ENCODE results near the gene PAPLN. TPM values are rescaled to one million over a fixed set of nuclear protein-coding genes. Genes with fewer than 3 reads are reported as not detected.

PAPLN gene
- total and polyA plus RNA-seq, 4 donors = 0.68 to 2.8 (median 1.3) TPM

- TF ChIP-seq FOXA1 (IDR thresholded peaks at IDR 0.05) = no peak
- TF ChIP-seq HNF4A (conservative IDR thresholded peaks at IDR 0.05) = no peak
Measured at GRCh38 chr14:73289729-73290128, 52.4 kb downstream of the PAPLN start (continued).

- Histone ChIP-seq H3K27ac (ENCODE audit: low read depth in 1 of 2, low read length in 2 of 2) (no peak overlapping the region), H3K9ac (ENCODE audit: low read depth in 1 of 2, low read length in 2 of 2) (no peak overlapping the region), H3K36me3 (ENCODE audit: control insufficient read depth in 4 of 4, insufficient read depth in 3 of 4, low read depth in 1 of 4, low read length in 3 of 4) (peaks cover 2 to 34% (median 19%) of the 10 kb centered on the region in 4 donors), H3K4me1 (ENCODE audit: control insufficient read depth in 4 of 4, insufficient read depth in 4 of 4, low read length in 3 of 4) (no peaks in the 10 kb centered on the region), H3K27me3 (ENCODE audit: control insufficient read depth in 4 of 4, insufficient read depth in 4 of 4, low read length in 3 of 4) (no peaks in the 10 kb centered on the region), H3K4me3 (ENCODE audit: low read depth in 1 of 3, low read length in 3 of 3) (no peak overlapping the region), H3K9me3 (ENCODE audit: control insufficient read depth in 4 of 4, low read length in 3 of 4) (no peaks in the 10 kb centered on the region)
- WGBS = 61% methylated on average over 4 of the region's 4 CpGs
- no peak for DNase-seq (ENCODE audit: low spot score)
- TF ChIP-seq ATF3 (IDR thresholded peaks at IDR 0.05) (no peak), HNF4G (IDR thresholded peaks at IDR 0.05) (no peak), REST (IDR thresholded peaks at IDR 0.05) (no peak), NR2F2 (IDR thresholded peaks at IDR 0.05) (no peak), FOXA1 (IDR thresholded peaks at IDR 0.05) (no peak), HNF4A (conservative IDR thresholded peaks at IDR 0.05) (no peak), RAD21 (IDR thresholded peaks at IDR 0.05) (no peak), FOXA2 (IDR thresholded peaks at IDR 0.05) (no peak), MAX (IDR thresholded peaks at IDR 0.05) (no peak), RXRA (IDR thresholded peaks at IDR 0.05) (no peak), YY1 (IDR thresholded peaks at IDR 0.05) (no peak), CTCF (IDR thresholded peaks at IDR 0.05; ENCODE audit: low read depth, low read length, missing input control) (no peak), TAF1 (conservative IDR thresholded peaks at IDR 0.05) (no peak), ZBTB33 (IDR thresholded peaks at IDR 0.05) (no peak), JUND (IDR thresholded peaks at IDR 0.05) (no peak), EGR1 (IDR thresholded peaks at IDR 0.05; ENCODE audit: low read depth in 2 of 2) (no peak), GABPA (IDR thresholded peaks at IDR 0.05 in 1 of 2, conservative IDR thresholded peaks at IDR 0.05 in 1 of 2) (no peak), SP1 (IDR thresholded peaks at IDR 0.05) (no peak)
Measured at GRCh38 chr14:73290279-73290678, 53.0 kb downstream of the PAPLN start.

Measured in liver (tissue), 9 donors.